ENCODE data around the gene STX10.
A peak's percentile ranks its signal among the peaks of the same experiment; 100 is the strongest.

GRCh38 chr19:13195678-13196077, 45.5 kb upstream of the STX10 start:
- TF ChIP-seq CTCF (IDR thresholded peaks at IDR 0.05) (peak; percentile 89), EZH2phosphoT487 (IDR thresholded peaks at IDR 0.05) (no peak)
